Fibroblast of lung (primary cell): Measurements from ENCODE around the gene CCDC14.
"Not testable (repeated sequence)": the region's sequence is repeated elsewhere in the genome, so short reads cannot be mapped to it uniquely, and the experiment has no call there.

Source experiments
- EZH2 ChIP-seq: IDR thresholded peaks from 2 replicates; pipeline ENCODE4 v1.5.1; 2012; ENCODE audit warnings: low read length, control low read depth, mild to moderate bottlenecking; ENCODE audit errors: missing control alignments
- TF ChIP-seq, protein P1 (sequence below), 2 donors: IDR thresholded peaks in 1 of 2; conservative IDR thresholded peaks in 1 of 2; 1 replicate in 1 of 2; 2 replicates in 1 of 2; pipeline ENCODE4 v1.5.1; 2011 to 2012; ENCODE audit warnings: low read length in 2 of 2, control low read depth in 1 of 2, inconsistent platforms in 1 of 2, low read depth in 1 of 2, mild to moderate bottlenecking in 1 of 2

DNA sequence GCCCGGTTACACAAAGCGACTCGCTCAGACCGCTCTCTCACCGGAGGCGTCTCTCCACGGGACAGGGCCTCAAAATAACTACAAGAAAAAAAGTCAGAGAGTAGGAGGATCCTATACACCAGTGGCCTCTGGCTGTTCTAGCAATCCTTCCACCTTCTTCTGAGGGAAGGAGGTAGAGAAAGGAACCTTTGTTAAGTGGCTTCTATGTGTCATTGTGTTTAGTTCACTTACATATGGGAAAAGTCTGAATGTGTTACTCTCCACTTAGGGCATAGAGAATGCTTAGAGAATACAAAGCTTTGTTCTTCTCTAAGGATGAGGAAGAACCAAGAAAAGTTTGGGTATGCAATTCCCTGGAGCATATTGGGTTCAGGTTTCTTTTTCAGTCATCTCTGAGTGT, 15.9 kb upstream of the CCDC14 start:
- TF ChIP-seq, protein P1, sequence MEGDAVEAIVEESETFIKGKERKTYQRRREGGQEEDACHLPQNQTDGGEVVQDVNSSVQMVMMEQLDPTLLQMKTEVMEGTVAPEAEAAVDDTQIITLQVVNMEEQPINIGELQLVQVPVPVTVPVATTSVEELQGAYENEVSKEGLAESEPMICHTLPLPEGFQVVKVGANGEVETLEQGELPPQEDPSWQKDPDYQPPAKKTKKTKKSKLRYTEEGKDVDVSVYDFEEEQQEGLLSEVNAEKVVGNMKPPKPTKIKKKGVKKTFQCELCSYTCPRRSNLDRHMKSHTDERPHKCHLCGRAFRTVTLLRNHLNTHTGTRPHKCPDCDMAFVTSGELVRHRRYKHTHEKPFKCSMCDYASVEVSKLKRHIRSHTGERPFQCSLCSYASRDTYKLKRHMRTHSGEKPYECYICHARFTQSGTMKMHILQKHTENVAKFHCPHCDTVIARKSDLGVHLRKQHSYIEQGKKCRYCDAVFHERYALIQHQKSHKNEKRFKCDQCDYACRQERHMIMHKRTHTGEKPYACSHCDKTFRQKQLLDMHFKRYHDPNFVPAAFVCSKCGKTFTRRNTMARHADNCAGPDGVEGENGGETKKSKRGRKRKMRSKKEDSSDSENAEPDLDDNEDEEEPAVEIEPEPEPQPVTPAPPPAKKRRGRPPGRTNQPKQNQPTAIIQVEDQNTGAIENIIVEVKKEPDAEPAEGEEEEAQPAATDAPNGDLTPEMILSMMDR (conservative IDR thresholded peaks at IDR 0.05 in 1 of 2, IDR thresholded peaks at IDR 0.05 in 1 of 2; ENCODE audit: low read depth in 1 of 2, low read length in 2 of 2): not testable (repeated sequence)
- not testable (repeated sequence) for TF ChIP-seq EZH2
